OCI-LY1 (cell line): ENCODE data around the gene APLP1.

Experiments used
- EZH2 ChIP-seq: fragments of 200-600 bp; sonication (generic), shearing (Covaris generic); IDR thresholded peaks from 2 replicates; pipeline ENCODE4 v1.8.0; 2017; ENCODE audit warnings: borderline replicate concordance, mixed run types, mild to moderate bottlenecking, antibody characterized with exemption, low read length, moderate library complexity, mixed read lengths
- TF ChIP-seq, protein P1 (sequence below): fragments of 200-600 bp; sonication (generic), shearing (Covaris generic); IDR thresholded peaks from 2 replicates; pipeline ENCODE4 v1.5.1; 2017; ENCODE audit warnings: mild to moderate bottlenecking, antibody characterized with exemption, low read length, moderate library complexity, mixed read lengths

DNA sequence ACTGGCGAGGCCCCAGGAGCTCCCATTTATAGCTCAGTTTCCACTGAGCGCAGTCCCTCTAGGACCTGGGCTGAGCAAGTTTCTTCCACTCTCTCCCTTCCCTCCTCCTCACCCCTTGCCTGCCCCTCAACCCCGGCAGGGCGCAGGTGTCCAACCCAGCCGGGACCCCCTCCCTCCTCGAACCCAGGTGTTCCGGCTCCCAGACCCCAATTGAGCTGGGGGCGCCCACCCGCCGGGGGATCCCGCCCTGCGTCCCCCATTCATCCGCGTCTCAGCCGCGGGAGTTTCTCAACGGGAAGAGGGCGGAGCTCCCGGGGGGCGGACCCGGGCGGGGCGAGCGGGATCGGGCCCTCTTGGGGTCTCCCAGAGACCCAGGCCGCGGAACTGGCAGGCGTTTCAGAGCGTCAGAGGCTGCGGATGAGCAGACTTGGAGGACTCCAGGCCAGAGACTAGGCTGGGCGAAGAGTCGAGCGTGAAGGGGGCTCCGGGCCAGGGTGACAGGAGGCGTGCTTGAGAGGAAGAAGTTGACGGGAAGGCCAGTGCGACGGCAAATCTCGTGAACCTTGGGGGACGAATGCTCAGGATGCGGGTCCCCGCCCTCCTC, 11.7 kb upstream of the APLP1 start, which contains the start of gene KIRREL2:
- TF ChIP-seq, protein P1, sequence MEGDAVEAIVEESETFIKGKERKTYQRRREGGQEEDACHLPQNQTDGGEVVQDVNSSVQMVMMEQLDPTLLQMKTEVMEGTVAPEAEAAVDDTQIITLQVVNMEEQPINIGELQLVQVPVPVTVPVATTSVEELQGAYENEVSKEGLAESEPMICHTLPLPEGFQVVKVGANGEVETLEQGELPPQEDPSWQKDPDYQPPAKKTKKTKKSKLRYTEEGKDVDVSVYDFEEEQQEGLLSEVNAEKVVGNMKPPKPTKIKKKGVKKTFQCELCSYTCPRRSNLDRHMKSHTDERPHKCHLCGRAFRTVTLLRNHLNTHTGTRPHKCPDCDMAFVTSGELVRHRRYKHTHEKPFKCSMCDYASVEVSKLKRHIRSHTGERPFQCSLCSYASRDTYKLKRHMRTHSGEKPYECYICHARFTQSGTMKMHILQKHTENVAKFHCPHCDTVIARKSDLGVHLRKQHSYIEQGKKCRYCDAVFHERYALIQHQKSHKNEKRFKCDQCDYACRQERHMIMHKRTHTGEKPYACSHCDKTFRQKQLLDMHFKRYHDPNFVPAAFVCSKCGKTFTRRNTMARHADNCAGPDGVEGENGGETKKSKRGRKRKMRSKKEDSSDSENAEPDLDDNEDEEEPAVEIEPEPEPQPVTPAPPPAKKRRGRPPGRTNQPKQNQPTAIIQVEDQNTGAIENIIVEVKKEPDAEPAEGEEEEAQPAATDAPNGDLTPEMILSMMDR: no peak
- TF ChIP-seq EZH2: no peak
